ENCODE results near the gene TMPRSS7. TPM values are rescaled to one million over a fixed set of nuclear protein-coding genes. Genes with fewer than 3 reads are reported as not detected.

Gene TMPRSS7, protein sequence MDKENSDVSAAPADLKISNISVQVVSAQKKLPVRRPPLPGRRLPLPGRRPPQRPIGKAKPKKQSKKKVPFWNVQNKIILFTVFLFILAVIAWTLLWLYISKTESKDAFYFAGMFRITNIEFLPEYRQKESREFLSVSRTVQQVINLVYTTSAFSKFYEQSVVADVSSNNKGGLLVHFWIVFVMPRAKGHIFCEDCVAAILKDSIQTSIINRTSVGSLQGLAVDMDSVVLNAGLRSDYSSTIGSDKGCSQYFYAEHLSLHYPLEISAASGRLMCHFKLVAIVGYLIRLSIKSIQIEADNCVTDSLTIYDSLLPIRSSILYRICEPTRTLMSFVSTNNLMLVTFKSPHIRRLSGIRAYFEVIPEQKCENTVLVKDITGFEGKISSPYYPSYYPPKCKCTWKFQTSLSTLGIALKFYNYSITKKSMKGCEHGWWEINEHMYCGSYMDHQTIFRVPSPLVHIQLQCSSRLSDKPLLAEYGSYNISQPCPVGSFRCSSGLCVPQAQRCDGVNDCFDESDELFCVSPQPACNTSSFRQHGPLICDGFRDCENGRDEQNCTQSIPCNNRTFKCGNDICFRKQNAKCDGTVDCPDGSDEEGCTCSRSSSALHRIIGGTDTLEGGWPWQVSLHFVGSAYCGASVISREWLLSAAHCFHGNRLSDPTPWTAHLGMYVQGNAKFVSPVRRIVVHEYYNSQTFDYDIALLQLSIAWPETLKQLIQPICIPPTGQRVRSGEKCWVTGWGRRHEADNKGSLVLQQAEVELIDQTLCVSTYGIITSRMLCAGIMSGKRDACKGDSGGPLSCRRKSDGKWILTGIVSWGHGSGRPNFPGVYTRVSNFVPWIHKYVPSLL
- not detected in 2 replicates for total RNA-seq

DNA sequence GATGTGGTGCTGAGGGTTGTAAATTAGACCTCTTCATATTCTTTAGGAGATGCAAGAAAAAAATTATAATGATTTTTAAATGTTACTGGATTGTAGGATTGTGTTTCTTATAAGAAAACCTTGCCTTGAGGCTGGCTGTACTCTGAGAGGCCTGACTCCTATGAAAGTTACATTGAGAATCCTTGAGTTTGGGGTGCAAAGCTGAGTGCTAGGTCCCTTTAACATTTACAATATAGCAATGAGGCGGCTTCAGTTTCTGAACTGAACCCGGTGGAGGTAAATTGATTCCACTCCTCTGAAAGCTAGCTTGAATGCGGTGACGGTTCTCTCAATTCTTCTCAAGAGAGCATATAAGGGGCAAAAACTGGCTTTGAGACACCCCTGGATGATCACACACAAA is at the start of gene TMPRSS7:
TMPRSS7 (plus strand) TSS at position 301 of the 400 bp plus-strand sequence. CDS start 110 bp downstream, outside the sequence.

DNA sequence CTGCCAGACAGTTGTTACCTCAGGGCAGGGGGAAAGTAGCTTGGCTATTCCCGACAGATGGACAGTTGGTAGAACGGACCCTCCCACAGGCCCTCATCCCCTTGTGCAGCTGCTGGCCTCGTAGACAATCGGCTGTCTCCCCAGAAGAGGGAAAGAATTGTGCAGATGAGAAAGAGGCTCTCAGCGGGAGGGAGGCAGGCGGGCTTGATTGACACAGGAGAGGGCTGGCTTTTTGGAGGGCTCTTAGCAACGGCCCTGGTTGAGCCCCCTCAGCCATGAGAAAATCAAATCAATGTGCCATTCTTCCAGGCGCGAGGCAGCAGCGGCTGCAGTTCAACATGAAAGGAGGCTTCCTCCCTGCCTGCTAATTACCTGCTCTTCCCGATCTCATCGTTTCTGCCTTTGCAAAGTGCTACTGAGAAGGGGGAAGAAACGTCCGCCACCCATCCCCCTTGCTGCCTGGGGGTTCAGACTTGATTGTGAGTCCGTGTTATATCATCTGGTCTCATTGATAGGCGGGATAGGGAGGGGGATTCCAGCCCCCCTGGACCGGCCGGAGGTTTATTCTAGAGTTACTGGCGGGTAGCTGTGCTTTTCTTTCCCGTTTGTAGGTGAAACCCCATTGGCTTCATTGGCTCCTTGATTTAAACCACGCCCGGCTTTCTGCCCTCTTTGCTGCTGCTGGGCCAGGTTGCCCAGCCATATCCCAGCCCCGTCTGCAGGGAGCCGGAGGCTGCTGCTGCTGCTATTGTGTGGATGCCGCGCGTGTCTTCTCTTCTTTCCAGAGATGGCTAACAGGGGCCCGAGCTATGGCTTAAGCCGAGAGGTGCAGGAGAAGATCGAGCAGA is 35.7 kb upstream of the TMPRSS7 start, which contains the start of gene TAGLN3:
TAGLN3 (plus strand) TSS at position 287 of the 848 bp plus-strand sequence; CDS start at position 788, 501 bp downstream.

DNA sequence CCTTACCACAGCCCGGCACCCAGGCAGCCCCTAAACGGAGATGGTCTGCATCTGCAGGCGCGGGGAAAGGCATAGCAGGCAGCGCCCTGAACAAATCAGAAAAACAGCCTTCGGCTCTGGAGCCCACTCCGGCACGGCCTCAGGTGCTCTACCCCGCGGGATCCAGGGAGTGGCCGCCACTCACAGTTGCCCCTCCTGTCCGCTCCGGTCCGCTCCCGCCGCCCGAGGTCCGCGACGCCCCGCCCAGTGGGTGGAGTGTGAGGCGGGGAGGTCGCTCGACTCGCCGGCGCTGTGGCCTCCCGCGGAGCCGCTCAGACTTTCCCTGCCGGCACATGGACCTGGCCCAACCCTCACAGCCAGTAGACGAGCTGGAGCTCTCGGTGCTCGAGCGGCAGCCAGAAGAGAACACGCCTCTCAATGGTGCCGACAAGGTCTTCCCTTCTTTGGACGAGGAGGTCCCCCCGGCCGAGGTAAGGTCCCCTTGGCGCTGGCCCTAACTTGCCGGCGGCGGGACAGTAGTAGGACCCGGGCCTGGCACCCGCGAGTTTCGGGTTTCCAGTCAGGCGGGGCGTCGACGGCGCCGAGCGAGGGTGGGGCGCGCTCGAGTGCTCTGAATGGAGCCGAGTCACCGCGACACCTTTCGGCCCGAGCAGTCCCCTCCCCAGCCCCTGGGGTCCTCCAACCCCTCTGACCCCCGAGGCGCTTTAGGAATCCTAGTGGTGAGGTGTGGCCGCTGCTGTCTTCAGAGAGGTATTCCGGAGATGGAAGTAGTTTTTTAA is 51.7 kb downstream of the TMPRSS7 start, which contains the start of gene C3orf52:
C3orf52 (plus strand) TSS at position 314 of the 779 bp plus-strand sequence; CDS start at position 333, 19 bp downstream.

Other genes with a start within 250 kb of the TMPRSS7 start
- gene PHLDB2, start 175.5 kb upstream of the TMPRSS7 start, total RNA-seq, result 44.2 and 51.6 TPM in 2 replicates
- 17.6 and 30.9 TPM in 2 replicates for gene ABHD10, start 55.7 kb upstream of the TMPRSS7 start, total RNA-seq
- gene TAGLN3, start 35.8 kb upstream of the TMPRSS7 start, total RNA-seq, result not detected in 2 replicates
- 8.6 and 16.8 TPM in 2 replicates for gene C3orf52, start 51.7 kb downstream of the TMPRSS7 start, total RNA-seq
- not detected in 2 replicates for gene GCSAM, start 98.5 kb downstream of the TMPRSS7 start, total RNA-seq

All from dermis lymphatic vessel endothelial cell (primary cell).